Glutamatergic neuron (in vitro differentiated cells): ENCODE measurements around the gene HTRA2. TPM values are rescaled to one million over a fixed set of nuclear protein-coding genes. Genes with fewer than 3 reads are reported as not detected.

Experiments
- DNase-seq: peaks from one replicate; pipeline ENCODE4 v3.0.0; 2022
- H3K27ac Mint-ChIP-seq: one replicate; pipeline ENCODE4 v1.8.0; 2020; ENCODE audit warnings: mild to moderate bottlenecking, mixed read lengths, inconsistent platforms; ENCODE audit not compliant: unreplicated experiment
- H3K27me3 Mint-ChIP-seq: one replicate; pipeline ENCODE4 v1.8.0; 2020; ENCODE audit warnings: mild to moderate bottlenecking, moderate library complexity, mixed read lengths, inconsistent platforms; ENCODE audit not compliant: unreplicated experiment
- H3K36me3 Mint-ChIP-seq: one replicate; pipeline ENCODE4 v1.8.0; 2020; ENCODE audit warnings: mild to moderate bottlenecking, mixed read lengths, inconsistent platforms; ENCODE audit not compliant: unreplicated experiment
- H3K4me1 Mint-ChIP-seq: one replicate; pipeline ENCODE4 v1.8.0; 2020; ENCODE audit warnings: mild to moderate bottlenecking, low read depth, mixed read lengths, inconsistent platforms; ENCODE audit not compliant: unreplicated experiment
- H3K4me3 Mint-ChIP-seq: one replicate; pipeline ENCODE4 v1.8.0; 2020; ENCODE audit warnings: mild to moderate bottlenecking, mixed read lengths, inconsistent platforms; ENCODE audit not compliant: unreplicated experiment
- H3K9me3 Mint-ChIP-seq: one replicate; pipeline ENCODE4 v1.8.0; 2020; ENCODE audit warnings: mild to moderate bottlenecking, moderate library complexity, mixed read lengths, inconsistent platforms; ENCODE audit not compliant: unreplicated experiment
- total RNA-seq: library from RNA; stranded (reverse); fragmentation: NEBNext Ultra II Directional; extraction: Animal tissue kit (Norgen Biotek cat#: 25700); gene quantifications from one replicate; pipeline ENCODE4 v1.2.1, GENCODE V29; 2021; ENCODE audit not compliant: unreplicated experiment
- TF ChIP-seq, protein P1 (sequence below): fragments of 200-600 bp; sonication (generic); IDR thresholded peaks from one replicate; pipeline ENCODE4 v1.5.0; 2021; ENCODE audit not compliant: partially characterized antibody, unreplicated experiment

HTRA2 gene
- total RNA-seq, 1 donor from 2014 or later, result 46.7 TPM

DNA sequence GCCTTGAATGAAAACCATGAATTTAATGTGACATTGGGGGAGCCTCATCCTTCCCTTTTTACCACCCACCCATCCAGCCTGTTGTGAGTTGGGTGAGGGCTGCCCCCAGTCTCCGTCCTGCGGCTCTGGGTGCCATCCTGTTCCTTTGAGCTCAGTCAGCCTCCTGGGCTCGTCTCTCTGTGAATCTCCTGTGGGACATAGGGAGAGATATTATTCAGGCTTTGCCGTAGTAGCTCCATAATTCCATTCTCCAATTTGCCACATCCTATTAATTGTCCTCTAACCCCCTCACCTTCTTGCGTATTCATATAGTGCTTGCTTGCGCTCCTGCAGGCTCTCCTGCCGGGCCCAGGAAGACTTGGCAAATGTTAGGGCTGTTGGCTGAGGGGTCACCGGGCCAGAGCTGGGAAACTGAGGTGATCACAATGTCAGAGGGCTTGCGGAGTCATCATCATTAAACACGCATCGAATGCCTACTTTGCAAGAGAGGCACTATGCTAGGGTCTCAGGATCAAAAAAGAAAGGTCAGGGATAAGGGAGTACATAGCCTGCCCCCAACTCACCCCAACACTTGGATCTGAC is 3.0 kb upstream of the HTRA2 start:
- H3K27me3 Mint-ChIP-seq, result peaks cover 19% of the 10 kb centered on the region
- TF ChIP-seq, protein P1, sequence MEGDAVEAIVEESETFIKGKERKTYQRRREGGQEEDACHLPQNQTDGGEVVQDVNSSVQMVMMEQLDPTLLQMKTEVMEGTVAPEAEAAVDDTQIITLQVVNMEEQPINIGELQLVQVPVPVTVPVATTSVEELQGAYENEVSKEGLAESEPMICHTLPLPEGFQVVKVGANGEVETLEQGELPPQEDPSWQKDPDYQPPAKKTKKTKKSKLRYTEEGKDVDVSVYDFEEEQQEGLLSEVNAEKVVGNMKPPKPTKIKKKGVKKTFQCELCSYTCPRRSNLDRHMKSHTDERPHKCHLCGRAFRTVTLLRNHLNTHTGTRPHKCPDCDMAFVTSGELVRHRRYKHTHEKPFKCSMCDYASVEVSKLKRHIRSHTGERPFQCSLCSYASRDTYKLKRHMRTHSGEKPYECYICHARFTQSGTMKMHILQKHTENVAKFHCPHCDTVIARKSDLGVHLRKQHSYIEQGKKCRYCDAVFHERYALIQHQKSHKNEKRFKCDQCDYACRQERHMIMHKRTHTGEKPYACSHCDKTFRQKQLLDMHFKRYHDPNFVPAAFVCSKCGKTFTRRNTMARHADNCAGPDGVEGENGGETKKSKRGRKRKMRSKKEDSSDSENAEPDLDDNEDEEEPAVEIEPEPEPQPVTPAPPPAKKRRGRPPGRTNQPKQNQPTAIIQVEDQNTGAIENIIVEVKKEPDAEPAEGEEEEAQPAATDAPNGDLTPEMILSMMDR, result no peak
- peaks cover 18% of the 10 kb centered on the region for H3K9me3 Mint-ChIP-seq
- no peak for DNase-seq
- H3K27ac Mint-ChIP-seq, result no peak overlapping the region
- H3K4me1 Mint-ChIP-seq, result peaks cover 9% of the 10 kb centered on the region
- H3K36me3 Mint-ChIP-seq, result peaks cover 9% of the 10 kb centered on the region
- no peak overlapping the region for H3K4me3 Mint-ChIP-seq

- TF ChIP-seq, protein P1, result no peak
- Mint-ChIP-seq H3K4me1 (peaks cover 19% of the 10 kb centered on the region), H3K27ac (no peak overlapping the region), H3K27me3 (peaks cover 11% of the 10 kb centered on the region), H3K4me3 (peak overlapping the region; percentile 96), H3K9me3 (peaks cover 20% of the 10 kb centered on the region), H3K36me3 (peaks cover 9% of the 10 kb centered on the region)
- DNase-seq, result no peak
These were observed 2.0 kb upstream of the HTRA2 start for GRCh38 chr2:74527741-74528140.

- TF ChIP-seq, protein P1, result no peak
- Mint-ChIP-seq H3K4me1 (peaks cover 20% of the 10 kb centered on the region), H3K27ac (peak overlapping the region; percentile 96), H3K9me3 (peaks cover 21% of the 10 kb centered on the region), H3K36me3 (peaks cover 9% of the 10 kb centered on the region), H3K27me3 (peaks cover 9% of the 10 kb centered on the region), H3K4me3 (peak overlapping the region; percentile 96)
- DNase-seq, result no peak
These were observed 955 bp upstream of the HTRA2 start for GRCh38 chr2:74528600-74529356.

DNA sequence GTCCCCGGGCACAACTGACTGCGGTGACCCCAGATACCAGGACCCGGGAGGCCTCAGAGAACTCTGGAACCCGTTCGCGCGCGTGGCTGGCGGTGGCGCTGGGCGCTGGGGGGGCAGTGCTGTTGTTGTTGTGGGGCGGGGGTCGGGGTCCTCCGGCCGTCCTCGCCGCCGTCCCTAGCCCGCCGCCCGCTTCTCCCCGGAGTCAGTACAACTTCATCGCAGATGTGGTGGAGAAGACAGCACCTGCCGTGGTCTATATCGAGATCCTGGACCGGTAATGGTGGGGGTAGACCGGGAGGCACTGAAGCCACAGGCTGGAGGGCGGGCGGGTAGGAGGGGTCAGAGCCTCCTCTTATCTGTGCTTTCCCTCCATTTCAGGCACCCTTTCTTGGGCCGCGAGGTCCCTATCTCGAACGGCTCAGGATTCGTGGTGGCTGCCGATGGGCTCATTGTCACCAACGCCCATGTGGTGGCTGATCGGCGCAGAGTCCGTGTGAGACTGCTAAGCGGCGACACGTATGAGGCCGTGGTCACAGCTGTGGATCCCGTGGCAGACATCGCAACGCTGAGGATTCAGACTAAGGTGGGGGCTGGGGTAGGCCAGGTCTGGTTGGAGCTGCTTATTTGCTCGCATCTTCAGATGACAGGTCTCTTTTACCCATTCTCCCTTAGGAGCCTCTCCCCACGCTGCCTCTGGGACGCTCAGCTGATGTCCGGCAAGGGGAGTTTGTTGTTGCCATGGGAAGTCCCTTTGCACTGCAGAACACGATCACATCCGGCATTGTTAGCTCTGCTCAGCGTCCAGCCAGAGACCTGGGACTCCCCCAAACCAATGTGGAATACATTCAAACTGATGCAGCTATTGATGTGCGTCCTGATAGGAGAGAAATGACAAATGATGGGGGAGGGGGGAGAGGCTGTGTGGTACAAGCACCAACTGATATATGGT is 780 bp downstream of the HTRA2 start:
- Mint-ChIP-seq H3K4me1 (peaks cover 20% of the 10 kb centered on the region), H3K27ac (peak overlapping the region; percentile 65), H3K9me3 (peaks cover 26% of the 10 kb centered on the region), H3K36me3 (peaks cover 9% of the 10 kb centered on the region), H3K4me3 (peak overlapping the region; percentile 87), H3K27me3 (peaks cover 10% of the 10 kb centered on the region)
- TF ChIP-seq, protein P1, result no peak
- peak; percentile 54 for DNase-seq
